Left renal cortex interstitium (tissue), 4 donors: ENCODE results near the gene RCAN2. TPM values are rescaled to one million over a fixed set of nuclear protein-coding genes. Genes with fewer than 3 reads are reported as not detected.

Source experiments
- DNase-seq, 4 donors: peaks; one replicate each; pipeline ENCODE4 v3.0.0-alpha.2; 2013; ENCODE audit warnings: low read depth in 4 of 4, low spot score in 2 of 4, missing footprints in 1 of 4
- polyA plus RNA-seq, 4 donors: library from polyadenylated mRNA; unstranded; fragments of 120-200 nt; gene quantifications; one replicate each; pipeline ENCODE4 v1.2.1, GENCODE V29; 2013; ENCODE audit not compliant: insufficient read length in 4 of 4

RCAN2 gene
- polyA plus RNA-seq, 4 donors, result 19.9 to 28.9 (median 21.9) TPM

GRCh38 chr6:46233129-46233528, 258.1 kb downstream of the RCAN2 start:
- DNase-seq, result no peak

- DNase-seq, result no peak
Observed at GRCh38 chr6:46222286-46222685, 269.0 kb downstream of the RCAN2 start.

- peak in 1 of 4 donors; percentile 45 for DNase-seq
Observed at GRCh38 chr6:46221222-46221793, 269.9 kb downstream of the RCAN2 start.

- DNase-seq, result no peak
Observed at GRCh38 chr6:46220352-46221221, 270.7 kb downstream of the RCAN2 start.

- DNase-seq, result no peak
Observed at GRCh38 chr6:46219661-46220060, 271.6 kb downstream of the RCAN2 start.

GRCh38 chr6:46218457-46218856, 272.8 kb downstream of the RCAN2 start:
- no peak for DNase-seq

- DNase-seq, result no peak
Observed at GRCh38 chr6:46217671-46218131, 273.5 kb downstream of the RCAN2 start.

- no peak for DNase-seq
Observed at GRCh38 chr6:46216879-46217278, 274.4 kb downstream of the RCAN2 start.

GRCh38 chr6:46215777-46216176, 275.5 kb downstream of the RCAN2 start:
- no peak for DNase-seq

GRCh38 chr6:46215213-46215612, 276.0 kb downstream of the RCAN2 start:
- no peak for DNase-seq

GRCh38 chr6:46211917-46212316, 279.3 kb downstream of the RCAN2 start:
- DNase-seq, result no peak

- no peak for DNase-seq
Observed at GRCh38 chr6:46210294-46210693, 281.0 kb downstream of the RCAN2 start.

GRCh38 chr6:46208303-46208702, 282.9 kb downstream of the RCAN2 start:
- no peak for DNase-seq

- DNase-seq, result no peak
Observed at GRCh38 chr6:46207174-46207573, 284.1 kb downstream of the RCAN2 start.

GRCh38 chr6:46204880-46205650, 286.2 kb downstream of the RCAN2 start:
- DNase-seq, result no peak

GRCh38 chr6:46203391-46204177, 287.7 kb downstream of the RCAN2 start:
- DNase-seq, result peak in 2 of 4 donors; percentile 45 to 52

- no peak for DNase-seq
Observed at GRCh38 chr6:46201702-46202101, 289.5 kb downstream of the RCAN2 start.

GRCh38 chr6:46199387-46199786, 291.9 kb downstream of the RCAN2 start:
- DNase-seq, result no peak

- DNase-seq, result no peak
Observed at GRCh38 chr6:46191961-46192360, 299.3 kb downstream of the RCAN2 start.

GRCh38 chr6:46190889-46191288, 300.4 kb downstream of the RCAN2 start:
- DNase-seq, result no peak
